Mesothelial cell of epicardium (in vitro differentiated cells): ENCODE data around the gene TRIOBP. TPM values are rescaled to one million over a fixed set of nuclear protein-coding genes. Genes with fewer than 3 reads are reported as not detected.

Source experiments
- DNase-seq, 2 experiments: peaks; one replicate each; pipeline ENCODE4 v3.0.0; 2021; ENCODE audit warnings: low spot score in 2 of 2; ENCODE audit not compliant: unreplicated experiment in 2 of 2
- H3K27ac Mint-ChIP-seq: 2 replicates; pipeline ENCODE4 v1.8.0; 2021; ENCODE audit warnings: mixed read lengths
- H3K27me3 Mint-ChIP-seq: 2 replicates; pipeline ENCODE4 v1.8.0; 2021; ENCODE audit warnings: low read depth, mixed read lengths
- H3K36me3 Mint-ChIP-seq: 2 replicates; pipeline ENCODE4 v1.8.0; 2021; ENCODE audit warnings: mixed read lengths
- H3K4me1 Mint-ChIP-seq: 2 replicates; pipeline ENCODE4 v1.8.0; 2021; ENCODE audit warnings: mixed read lengths
- H3K4me3 Mint-ChIP-seq: 2 replicates; pipeline ENCODE4 v1.8.0; 2021; ENCODE audit warnings: mild to moderate bottlenecking, moderate library complexity, mixed read lengths
- H3K9me3 Mint-ChIP-seq: 2 replicates; pipeline ENCODE4 v1.8.0; 2021; ENCODE audit warnings: mixed read lengths
- total RNA-seq: library from RNA; stranded (reverse); gene quantifications from 3 replicates; pipeline ENCODE4 v1.2.1, GENCODE V29; 2021
- TF ChIP-seq, protein P1 (sequence below): fragments of 200-600 bp; sonication (generic); IDR thresholded peaks from one replicate; pipeline ENCODE4 v1.5.0; 2021; ENCODE audit warnings: antibody characterized with exemption; ENCODE audit not compliant: unreplicated experiment

TRIOBP gene, protein sequence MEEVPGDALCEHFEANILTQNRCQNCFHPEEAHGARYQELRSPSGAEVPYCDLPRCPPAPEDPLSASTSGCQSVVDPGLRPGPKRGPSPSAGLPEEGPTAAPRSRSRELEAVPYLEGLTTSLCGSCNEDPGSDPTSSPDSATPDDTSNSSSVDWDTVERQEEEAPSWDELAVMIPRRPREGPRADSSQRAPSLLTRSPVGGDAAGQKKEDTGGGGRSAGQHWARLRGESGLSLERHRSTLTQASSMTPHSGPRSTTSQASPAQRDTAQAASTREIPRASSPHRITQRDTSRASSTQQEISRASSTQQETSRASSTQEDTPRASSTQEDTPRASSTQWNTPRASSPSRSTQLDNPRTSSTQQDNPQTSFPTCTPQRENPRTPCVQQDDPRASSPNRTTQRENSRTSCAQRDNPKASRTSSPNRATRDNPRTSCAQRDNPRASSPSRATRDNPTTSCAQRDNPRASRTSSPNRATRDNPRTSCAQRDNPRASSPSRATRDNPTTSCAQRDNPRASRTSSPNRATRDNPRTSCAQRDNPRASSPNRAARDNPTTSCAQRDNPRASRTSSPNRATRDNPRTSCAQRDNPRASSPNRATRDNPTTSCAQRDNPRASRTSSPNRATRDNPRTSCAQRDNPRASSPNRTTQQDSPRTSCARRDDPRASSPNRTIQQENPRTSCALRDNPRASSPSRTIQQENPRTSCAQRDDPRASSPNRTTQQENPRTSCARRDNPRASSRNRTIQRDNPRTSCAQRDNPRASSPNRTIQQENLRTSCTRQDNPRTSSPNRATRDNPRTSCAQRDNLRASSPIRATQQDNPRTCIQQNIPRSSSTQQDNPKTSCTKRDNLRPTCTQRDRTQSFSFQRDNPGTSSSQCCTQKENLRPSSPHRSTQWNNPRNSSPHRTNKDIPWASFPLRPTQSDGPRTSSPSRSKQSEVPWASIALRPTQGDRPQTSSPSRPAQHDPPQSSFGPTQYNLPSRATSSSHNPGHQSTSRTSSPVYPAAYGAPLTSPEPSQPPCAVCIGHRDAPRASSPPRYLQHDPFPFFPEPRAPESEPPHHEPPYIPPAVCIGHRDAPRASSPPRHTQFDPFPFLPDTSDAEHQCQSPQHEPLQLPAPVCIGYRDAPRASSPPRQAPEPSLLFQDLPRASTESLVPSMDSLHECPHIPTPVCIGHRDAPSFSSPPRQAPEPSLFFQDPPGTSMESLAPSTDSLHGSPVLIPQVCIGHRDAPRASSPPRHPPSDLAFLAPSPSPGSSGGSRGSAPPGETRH (N-terminal part only)
- total RNA-seq: 69.2 to 76.1 TPM (median 71.4 TPM) in 3 replicates

DNA sequence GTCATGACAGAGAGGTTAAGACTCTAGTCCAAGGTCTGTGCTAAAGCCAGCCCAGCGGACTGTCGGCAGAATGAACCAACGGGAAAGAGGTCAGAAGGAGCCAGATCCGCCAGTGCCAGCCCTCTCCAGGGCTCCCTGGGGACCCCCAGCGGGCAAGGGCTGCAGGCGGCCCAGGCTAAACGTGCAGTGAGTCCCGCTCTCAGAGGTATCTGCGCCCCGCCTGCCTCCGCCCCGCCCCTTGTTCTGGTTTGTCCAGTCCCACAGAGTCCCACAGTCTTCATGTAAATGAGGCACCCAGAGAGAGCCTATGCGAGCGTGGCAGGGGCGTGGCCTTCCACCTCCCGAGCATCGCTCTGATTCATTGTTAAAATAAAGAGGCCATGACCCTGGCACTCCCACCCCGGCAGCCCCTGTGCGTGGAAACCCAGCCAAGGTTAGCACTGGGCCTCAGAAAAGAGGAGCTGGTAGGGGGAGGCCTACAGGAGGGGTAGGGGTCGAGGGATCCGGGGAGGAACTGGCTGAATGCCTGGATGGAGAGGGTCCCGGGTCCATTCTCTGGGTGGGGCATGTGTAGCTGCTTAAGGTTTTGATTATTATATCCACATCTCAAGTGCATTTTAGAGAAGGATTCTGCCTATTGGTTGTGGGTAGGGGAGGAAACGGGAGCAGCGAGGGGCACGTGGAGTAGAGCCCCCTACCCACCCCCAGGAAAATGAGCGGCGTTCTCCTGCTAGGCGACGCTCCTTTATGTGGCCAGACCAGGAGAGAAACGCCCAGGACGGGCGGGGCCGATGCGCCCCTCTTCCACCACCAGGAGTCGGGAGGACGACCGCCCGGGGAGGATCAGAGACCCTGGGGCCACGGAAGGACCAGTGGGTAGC is at the start of gene TRIOBP:
TSS of gene TRIOBP (plus strand) at position 392 of the 881 bp plus-strand sequence. CDS start 4,318 bp downstream, outside the sequence.
- peak within 1 kb of the TSS; percentile 90 for H3K27ac Mint-ChIP-seq
- peak within 1 kb of the TSS; percentile 79 for H3K4me3 Mint-ChIP-seq
- DNase-seq: peak; percentile 88 to 92
- H3K4me1 Mint-ChIP-seq: peaks cover 14% of the 10 kb centered on the region
- H3K36me3 Mint-ChIP-seq: peaks cover 12% of the 10 kb centered on the region
- TF ChIP-seq, protein P1, sequence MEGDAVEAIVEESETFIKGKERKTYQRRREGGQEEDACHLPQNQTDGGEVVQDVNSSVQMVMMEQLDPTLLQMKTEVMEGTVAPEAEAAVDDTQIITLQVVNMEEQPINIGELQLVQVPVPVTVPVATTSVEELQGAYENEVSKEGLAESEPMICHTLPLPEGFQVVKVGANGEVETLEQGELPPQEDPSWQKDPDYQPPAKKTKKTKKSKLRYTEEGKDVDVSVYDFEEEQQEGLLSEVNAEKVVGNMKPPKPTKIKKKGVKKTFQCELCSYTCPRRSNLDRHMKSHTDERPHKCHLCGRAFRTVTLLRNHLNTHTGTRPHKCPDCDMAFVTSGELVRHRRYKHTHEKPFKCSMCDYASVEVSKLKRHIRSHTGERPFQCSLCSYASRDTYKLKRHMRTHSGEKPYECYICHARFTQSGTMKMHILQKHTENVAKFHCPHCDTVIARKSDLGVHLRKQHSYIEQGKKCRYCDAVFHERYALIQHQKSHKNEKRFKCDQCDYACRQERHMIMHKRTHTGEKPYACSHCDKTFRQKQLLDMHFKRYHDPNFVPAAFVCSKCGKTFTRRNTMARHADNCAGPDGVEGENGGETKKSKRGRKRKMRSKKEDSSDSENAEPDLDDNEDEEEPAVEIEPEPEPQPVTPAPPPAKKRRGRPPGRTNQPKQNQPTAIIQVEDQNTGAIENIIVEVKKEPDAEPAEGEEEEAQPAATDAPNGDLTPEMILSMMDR: peak; percentile 39
- H3K9me3 Mint-ChIP-seq: no peaks in the 10 kb centered on the region
- no peaks in the 10 kb centered on the region for H3K27me3 Mint-ChIP-seq

DNA sequence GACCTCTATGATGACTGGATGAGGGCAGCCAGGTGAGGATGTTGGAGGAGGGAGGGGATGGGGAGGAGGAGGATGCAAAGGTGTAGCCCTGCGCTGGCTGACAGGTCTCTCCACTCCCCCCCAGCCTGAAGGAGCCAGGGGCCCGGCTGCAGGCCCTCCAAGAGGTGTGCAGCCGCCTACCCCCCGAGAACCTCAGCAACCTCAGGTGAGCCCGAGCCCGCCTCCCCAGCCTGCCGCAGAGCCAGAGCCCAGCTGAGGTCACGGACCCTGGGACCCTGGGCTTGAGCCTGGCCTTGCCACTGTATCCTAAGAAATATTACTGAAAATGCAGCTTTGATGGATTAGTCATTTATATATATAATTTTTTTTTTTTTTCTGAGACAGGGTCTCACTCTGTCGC is 49.5 kb upstream of the TRIOBP start:
- Mint-ChIP-seq H3K27me3 (no peaks in the 10 kb centered on the region), H3K4me1 (peaks cover 5% of the 10 kb centered on the region), H3K36me3 (peaks cover 24% of the 10 kb centered on the region), H3K9me3 (no peaks in the 10 kb centered on the region), H3K4me3 (no peak overlapping the region), H3K27ac (no peak overlapping the region)
- TF ChIP-seq, protein P1: no peak
- DNase-seq: no peak

DNA sequence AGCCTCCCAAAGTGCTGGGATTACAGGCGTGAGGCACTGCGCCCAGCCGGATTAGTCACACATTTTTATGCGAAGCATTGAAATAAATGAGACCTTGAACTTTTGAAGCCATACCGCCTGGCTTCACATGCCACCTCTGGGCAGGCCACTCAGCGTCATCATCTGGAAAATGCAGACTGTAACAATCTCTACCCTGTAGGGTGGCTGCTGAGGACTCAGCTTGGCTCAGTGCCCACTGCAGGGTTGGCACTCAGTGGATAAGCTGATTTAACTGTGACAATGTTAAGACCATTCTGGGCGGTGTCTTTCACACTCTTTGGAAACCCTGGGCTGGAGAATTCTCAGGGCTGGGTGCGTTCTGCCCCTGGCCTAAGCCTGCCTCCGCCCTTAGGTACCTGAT is 48.9 kb upstream of the TRIOBP start:
- no peaks in the 10 kb centered on the region for H3K27me3 Mint-ChIP-seq
- H3K36me3 Mint-ChIP-seq: peaks cover 27% of the 10 kb centered on the region
- no peaks in the 10 kb centered on the region for H3K9me3 Mint-ChIP-seq
- TF ChIP-seq, protein P1: no peak
- peaks cover 5% of the 10 kb centered on the region for H3K4me1 Mint-ChIP-seq
- no peak overlapping the region for H3K27ac Mint-ChIP-seq
- no peak for DNase-seq
- no peak overlapping the region for H3K4me3 Mint-ChIP-seq

DNA sequence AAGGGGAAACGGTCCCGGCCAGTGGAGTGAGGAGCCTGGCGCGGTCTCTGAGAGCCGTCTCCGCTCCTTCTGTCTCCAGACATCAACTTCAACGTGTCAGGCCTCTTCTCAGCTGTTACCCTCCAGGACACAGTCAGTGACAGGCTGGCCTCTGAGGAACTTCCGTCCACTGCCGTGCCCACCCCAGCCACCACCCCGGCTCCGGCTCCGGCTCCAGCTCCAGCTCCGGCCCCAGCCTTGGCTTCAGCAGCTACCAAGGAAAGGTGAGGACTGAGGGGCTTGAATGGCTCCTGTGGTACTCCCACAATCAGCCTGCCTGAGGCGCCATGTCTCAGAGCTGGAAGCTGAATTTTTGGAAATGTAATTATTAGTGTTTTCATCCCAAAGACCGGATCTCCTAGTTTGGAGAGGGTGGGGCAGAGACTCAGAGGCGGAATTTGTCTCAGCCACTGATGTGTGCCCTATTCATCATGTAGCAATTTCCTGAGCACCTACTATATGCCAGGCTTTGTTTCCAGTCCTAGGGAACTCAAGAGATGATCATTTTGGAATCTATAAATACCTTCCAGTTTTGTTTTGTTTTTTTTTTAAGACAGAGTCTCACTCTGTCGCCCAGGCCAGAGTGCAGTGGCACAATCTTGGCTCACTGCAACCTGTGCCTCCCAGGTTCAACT is 46.2 kb upstream of the TRIOBP start:
- TF ChIP-seq, protein P1: no peak
- no peak for DNase-seq
- Mint-ChIP-seq H3K9me3 (no peaks in the 10 kb centered on the region), H3K4me3 (no peak overlapping the region), H3K4me1 (no peaks in the 10 kb centered on the region), H3K36me3 (peaks cover 24% of the 10 kb centered on the region), H3K27me3 (no peaks in the 10 kb centered on the region), H3K27ac (no peak overlapping the region)
